H9 (cell line): ENCODE data around the gene MUC4. TPM values are rescaled to one million over a fixed set of nuclear protein-coding genes. Genes with fewer than 3 reads are reported as not detected.

Source experiments
- DNase-seq: peaks from one replicate; pipeline ENCODE4 v3.0.0-alpha.2; 2017
- H2AFZ ChIP-seq: one replicate; pipeline ENCODE4 v1.6.1; 2013; ENCODE audit warnings: mild to moderate bottlenecking, low read length, control low read depth, moderate library complexity
- H2AK5ac ChIP-seq: 2 replicates; pipeline ENCODE4 v1.6.1; 2013; ENCODE audit warnings: low read length, control low read depth, mixed read lengths; ENCODE audit not compliant: insufficient read length
- H2BK120ac ChIP-seq: one replicate; pipeline ENCODE4 v1.6.1; 2013; ENCODE audit warnings: low read depth, mild to moderate bottlenecking, low read length, control low read depth, inconsistent platforms; ENCODE audit not compliant: poor library complexity, severe bottlenecking
- H2BK12ac ChIP-seq: 2 replicates; pipeline ENCODE4 v1.6.1; 2013; ENCODE audit warnings: low read length, control low read depth, mixed read lengths, low read depth; ENCODE audit not compliant: insufficient read length
- H2BK15ac ChIP-seq: 2 replicates; pipeline ENCODE4 v1.6.1; 2013; ENCODE audit warnings: low read depth, low read length, control low read depth
- H2BK20ac ChIP-seq: one replicate; pipeline ENCODE4 v1.6.1; 2013; ENCODE audit warnings: low read depth, mild to moderate bottlenecking, low read length, control low read depth, inconsistent platforms; ENCODE audit not compliant: poor library complexity, severe bottlenecking
- H2BK5ac ChIP-seq: 2 replicates; pipeline ENCODE4 v1.6.1; 2013; ENCODE audit warnings: low read length, control low read depth, mixed read lengths; ENCODE audit not compliant: insufficient read length
- H3K14ac ChIP-seq: 2 replicates; pipeline ENCODE4 v1.6.1; 2013; ENCODE audit warnings: low read length, control low read depth; ENCODE audit not compliant: insufficient read depth
- H3K18ac ChIP-seq: 2 replicates; pipeline ENCODE4 v1.6.1; 2013; ENCODE audit warnings: low read depth, mild to moderate bottlenecking, mixed read lengths, low read length, control low read depth; ENCODE audit not compliant: insufficient read length
- H3K23ac ChIP-seq: 2 replicates; pipeline ENCODE4 v1.6.1; 2013; ENCODE audit warnings: low read length, control low read depth, mixed read lengths, low read depth; ENCODE audit not compliant: insufficient read length
- H3K23me2 ChIP-seq: 2 replicates; pipeline ENCODE4 v1.6.1; 2013; ENCODE audit warnings: low read depth, mild to moderate bottlenecking, mixed read lengths, low read length, control low read depth; ENCODE audit not compliant: insufficient read length, poor library complexity, severe bottlenecking
- H3K27ac ChIP-seq: 2 replicates; pipeline ENCODE4 v1.5.1; 2013; ENCODE audit warnings: low read length, control low read depth, mixed read lengths, low read depth; ENCODE audit not compliant: insufficient read length
- H3K27me3 ChIP-seq: 2 replicates; pipeline ENCODE4 v1.6.1; 2013; ENCODE audit warnings: low read length, control low read depth, inconsistent platforms; ENCODE audit not compliant: insufficient read depth
- H3K4ac ChIP-seq: 2 replicates; pipeline ENCODE4 v1.6.1; 2013; ENCODE audit warnings: low read depth, mild to moderate bottlenecking, control low read depth, inconsistent platforms, low read length, moderate library complexity
- H3K4me1 ChIP-seq: 2 replicates; pipeline ENCODE4 v1.6.1; 2013; ENCODE audit warnings: low read length, control low read depth, inconsistent platforms; ENCODE audit not compliant: insufficient read depth
- H3K4me2 ChIP-seq: 2 replicates; pipeline ENCODE4 v1.6.1; 2013; ENCODE audit warnings: low read length, control low read depth, mixed read lengths; ENCODE audit not compliant: insufficient read length, insufficient read depth
- H3K56ac ChIP-seq: 2 replicates; pipeline ENCODE4 v1.6.1; 2013; ENCODE audit warnings: low read depth, mild to moderate bottlenecking, mixed read lengths, low read length, control low read depth; ENCODE audit not compliant: insufficient read length
- H3K79me1 ChIP-seq: 2 replicates; pipeline ENCODE4 v1.6.1; 2013; ENCODE audit warnings: low read depth, mild to moderate bottlenecking, moderate library complexity, low read length, control low read depth, inconsistent platforms; ENCODE audit not compliant: insufficient read depth, poor library complexity, severe bottlenecking
- H3K79me2 ChIP-seq: 2 replicates; pipeline ENCODE4 v1.6.1; 2013; ENCODE audit warnings: low read length, control low read depth, inconsistent platforms; ENCODE audit not compliant: insufficient read depth
- H3K9ac ChIP-seq: 2 replicates; pipeline ENCODE4 v1.6.1; 2013; ENCODE audit warnings: low read length, control low read depth, mixed read lengths; ENCODE audit not compliant: insufficient read length; ENCODE audit errors: extremely low read depth
- H3K9me3 ChIP-seq: one replicate; pipeline ENCODE4 v1.6.1; 2013; ENCODE audit warnings: low read depth, low read length, inconsistent platforms; ENCODE audit not compliant: control insufficient read depth
- H3T11ph ChIP-seq: one replicate; pipeline ENCODE4 v1.6.1; 2013; ENCODE audit warnings: mild to moderate bottlenecking, low read length, control low read depth, inconsistent platforms
- H4K20me1 ChIP-seq: one replicate; pipeline ENCODE4 v1.6.1; 2013; ENCODE audit not compliant: control insufficient read depth, insufficient read length, insufficient read depth
- H4K5ac ChIP-seq: 2 replicates; pipeline ENCODE4 v1.6.1; 2013; ENCODE audit warnings: low read depth, mild to moderate bottlenecking, mixed read lengths, low read length, control low read depth; ENCODE audit not compliant: insufficient read length
- H4K8ac ChIP-seq: replicated peaks from 2 replicates; pipeline ENCODE4 v1.6.1; 2013; ENCODE audit warnings: low read length, control low read depth, mixed read lengths, low read depth; ENCODE audit not compliant: insufficient read length
- H4K91ac ChIP-seq: 2 replicates; pipeline ENCODE4 v1.6.1; 2013; ENCODE audit warnings: low read depth, mild to moderate bottlenecking, moderate library complexity, mixed read lengths, low read length, control low read depth; ENCODE audit not compliant: insufficient read length
- H3K27ac Mint-ChIP-seq, 3 experiments: 2 replicates in 2 of 3; 3 replicates in 1 of 3; pipeline ENCODE4 v1.8.0; 2020 to 2021; ENCODE audit warnings: mixed read lengths in 3 of 3, mild to moderate bottlenecking in 1 of 3, moderate library complexity in 1 of 3
- H3K27me3 Mint-ChIP-seq: 2 replicates; pipeline ENCODE4 v1.8.0; 2021; ENCODE audit warnings: low read depth, mild to moderate bottlenecking, moderate library complexity, mixed read lengths
- H3K36me3 Mint-ChIP-seq, 3 experiments: 2 replicates in 2 of 3; 3 replicates in 1 of 3; pipeline ENCODE4 v1.8.0; 2020 to 2021; ENCODE audit warnings: low read depth in 3 of 3, mixed read lengths in 3 of 3; ENCODE audit not compliant: insufficient read depth in 1 of 3
- H3K4me1 Mint-ChIP-seq, 2 experiments: 2 replicates each; pipeline ENCODE4 v1.8.0; 2020; ENCODE audit warnings: mixed read lengths in 2 of 2
- H3K4me3 Mint-ChIP-seq, 2 experiments: 2 replicates in 1 of 2; 3 replicates in 1 of 2; pipeline ENCODE4 v1.8.0; 2020 to 2021; ENCODE audit warnings: mild to moderate bottlenecking in 2 of 2, mixed read lengths in 2 of 2, moderate library complexity in 1 of 2
- H3K9me3 Mint-ChIP-seq, 2 experiments: 2 replicates in 1 of 2; 3 replicates in 1 of 2; pipeline ENCODE4 v1.8.0; 2020; ENCODE audit warnings: mild to moderate bottlenecking in 2 of 2, mixed read lengths in 2 of 2, moderate library complexity in 1 of 2
- CTCF ChIP-seq: fragments of 200-600 bp; sonication (generic); conservative IDR thresholded peaks from 3 replicates; pipeline ENCODE4 v1.8.0; 2021; ENCODE audit warnings: antibody characterized with exemption, mild to moderate bottlenecking
- WGBS: extraction: QIAGEN DNeasy Blood & Tissue Kit; methylation state at CpG from one replicate; pipeline ENCODE4 v1.1.7; 2013; ENCODE audit warnings: missing lambda C conversion rate, low lambda C conversion rate, mixed read lengths; ENCODE audit not compliant: insufficient read length; ENCODE audit errors: extremely low coverage; 5-methylcytosine and 5-hydroxymethylcytosine counted together
- total RNA-seq: library from RNA; stranded (reverse); gene quantifications from 2 replicates; pipeline ENCODE4 v1.2.1, GENCODE V29; 2021

Gene MUC4
- total RNA-seq, 1 experiment from 2014 or later: 1.2 TPM

GRCh38 chr3:195699388-195699771, 112.3 kb downstream of the MUC4 start:
- Histone ChIP-seq H3K23me2 (no peaks in the 10 kb centered on the region), H3K9ac (no peak overlapping the region), H2BK12ac (no peak overlapping the region), H2AFZ (no peak overlapping the region), H3K14ac (no peak overlapping the region), H3K18ac (no peak overlapping the region), H4K5ac (no peak overlapping the region), H4K8ac (no peak overlapping the region), H3K4me2 (no peak overlapping the region), H3K4ac (no peak overlapping the region), H2BK15ac (no peak overlapping the region), H3K23ac (no peak overlapping the region), H3K9me3 (no peaks in the 10 kb centered on the region), H3K4me1 (peaks cover 8% of the 10 kb centered on the region; the same call in 1 of the 2 replicates), H3T11ph (no peak overlapping the region), H3K79me1 (no peaks in the 10 kb centered on the region), H2AK5ac (no peak overlapping the region), H3K27me3 (no peaks in the 10 kb centered on the region), H2BK5ac (no peak overlapping the region), H3K27ac (no peak overlapping the region), H4K91ac (no peak overlapping the region), H2BK120ac (no peak overlapping the region), H3K56ac (no peak overlapping the region), H4K20me1 (no peaks in the 10 kb centered on the region), H3K79me2 (no peaks in the 10 kb centered on the region), H2BK20ac (no peak overlapping the region)
- Mint-ChIP-seq H3K27me3 (peaks cover 18% of the 10 kb centered on the region), H3K4me1 (peaks cover 28 to 31% of the 10 kb centered on the region in 2 experiments), H3K9me3 (no peaks in the 10 kb centered on the region; a peak in 1 of 5 replicates), H3K27ac (no peak overlapping the region), H3K4me3 (no peak overlapping the region), H3K36me3 (peaks cover 0 to 13% (median 2%) of the 10 kb centered on the region in 3 experiments; a peak in 5 of 7 replicates)
- DNase-seq: no peak
- no CpG with 5 or more reads among the region's 2 CpGs for WGBS
- TF ChIP-seq CTCF: no peak
